Keratinocyte (primary cell): ENCODE results near the gene PCDHB7. TPM values are rescaled to one million over a fixed set of nuclear protein-coding genes. Genes with fewer than 3 reads are reported as not detected.
A peak's percentile ranks its signal among the peaks of the same experiment; 100 is the strongest.
"Not testable (repeated sequence)": the region's sequence is repeated elsewhere in the genome, so short reads cannot be mapped to it uniquely, and the experiment has no call there.

Experiments
- DNase-seq: peaks from one replicate; pipeline ENCODE4 v3.0.0-alpha.2; 2011; ENCODE audit warnings: low read depth, missing footprints, low spot score
- FAIRE-seq: peaks from 2 replicates; lab custom pipeline; 2011; peaks lifted over from hg19 to GRCh38; lab: Jason Lieb, UNC
- H2AFZ ChIP-seq: 2 replicates; pipeline ENCODE4 v1.6.0; 2012; ENCODE audit warnings: low read length, control low read depth, inconsistent platforms; ENCODE audit not compliant: control insufficient read depth
- H3K27ac ChIP-seq: 2 replicates; pipeline ENCODE4 v1.5.1; 2011; ENCODE audit warnings: low read length; ENCODE audit not compliant: control insufficient read depth, insufficient read depth
- H3K27me3 ChIP-seq: 3 replicates; pipeline ENCODE4 v1.6.0; 2011; ENCODE audit warnings: low read length; ENCODE audit not compliant: control insufficient read depth, insufficient read depth; ENCODE audit errors: extremely low read depth
- H3K36me3 ChIP-seq, 2 experiments: 2 replicates in 1 of 2; 3 replicates in 1 of 2; pipeline ENCODE4 v1.5.1; 2011; ENCODE audit warnings: low read length in 2 of 2, mild to moderate bottlenecking in 1 of 2; ENCODE audit not compliant: control insufficient read depth in 2 of 2, insufficient read depth in 2 of 2; ENCODE audit errors: extremely low read depth in 1 of 2
- H3K4me1 ChIP-seq: 3 replicates; pipeline ENCODE4 v1.5.1; 2011; ENCODE audit warnings: low read length; ENCODE audit not compliant: control insufficient read depth, insufficient read depth; ENCODE audit errors: extremely low read depth
- H3K4me2 ChIP-seq: 3 replicates; pipeline ENCODE4 v1.6.0; 2011; ENCODE audit warnings: low read depth, low read length; ENCODE audit not compliant: control insufficient read depth, insufficient read depth; ENCODE audit errors: extremely low read depth
- H3K4me3 ChIP-seq, 3 experiments: fragments of 200-600 bp in 1 of 3; sonication (generic) in 1 of 3; 2 replicates in 2 of 3; 3 replicates in 1 of 3; pipeline ENCODE4 v1.5.1; 2011 to 2016; ENCODE audit warnings: low read length in 3 of 3, mild to moderate bottlenecking in 3 of 3, control low read depth in 2 of 3, inconsistent platforms in 1 of 3, low read depth in 1 of 3, mixed read lengths in 1 of 3, mixed run types in 1 of 3, moderate library complexity in 1 of 3; ENCODE audit not compliant: control insufficient read depth in 2 of 3, insufficient read depth in 2 of 3; ENCODE audit errors: extremely low read depth in 1 of 3
- H3K79me2 ChIP-seq: 2 replicates; pipeline ENCODE4 v1.6.0; 2012; ENCODE audit warnings: low read length; ENCODE audit not compliant: control insufficient read depth, insufficient read depth
- H3K9ac ChIP-seq: 3 replicates; pipeline ENCODE4 v1.6.0; 2011; ENCODE audit warnings: low read length; ENCODE audit not compliant: control insufficient read depth, insufficient read depth; ENCODE audit errors: extremely low read depth
- H3K9me1 ChIP-seq: 3 replicates; pipeline ENCODE4 v1.6.0; 2011; ENCODE audit warnings: low read length; ENCODE audit not compliant: control insufficient read depth, insufficient read depth; ENCODE audit errors: extremely low read depth
- H3K9me3 ChIP-seq: 2 replicates; pipeline ENCODE4 v1.5.1; 2012; ENCODE audit warnings: low read depth, low read length; ENCODE audit not compliant: control insufficient read depth
- H4K20me1 ChIP-seq: 3 replicates; pipeline ENCODE4 v1.6.0; 2011; ENCODE audit warnings: low read length; ENCODE audit not compliant: control insufficient read depth, insufficient read depth; ENCODE audit errors: extremely low read depth
- EZH2 ChIP-seq: IDR thresholded peaks from one replicate; pipeline ENCODE4 v1.6.1; 2012; ENCODE audit warnings: inconsistent platforms, mild to moderate bottlenecking, low read length, moderate library complexity
- dilution Hi-C: fragments of 300-500 bp; cut with MboI; formaldehyde crosslinking; loops from one replicate; pipeline ENCODE4 v1.7.0; 2020; ENCODE audit warnings: low sequenced_read_pairs; ENCODE audit not compliant: extremely low pct_ligation_motif_present
- polyA minus RNA-seq, 3 experiments: library from RNA; depleted of rRNA, polyadenylated mRNA; stranded (reverse); fragments of >200 nt; gene quantifications; 1 replicate in 1 of 3; 2 replicates in 1 of 3; 3 replicates in 1 of 3; pipeline ENCODE4 v1.2.3, GENCODE V29; 2011
- polyA plus RNA-seq, 5 experiments: library from polyadenylated mRNA; depleted of rRNA in 3 of 5; stranded (reverse) in 3 of 5; stranded (forward) in 1 of 5; unstranded in 1 of 5; fragments of >200 nt; gene quantifications; 1 replicate in 1 of 5; 2 replicates in 3 of 5; 3 replicates in 1 of 5; pipeline versions ENCODE4 v1.2.1 to v1.2.3, GENCODE V29; 2011 to 2012; ENCODE audit warnings: missing spikeins in 2 of 5, low read depth in 1 of 5, low replicate concordance in 1 of 5
- TF ChIP-seq, protein P1 (sequence below), 3 experiments: IDR thresholded peaks in 1 of 3; conservative IDR thresholded peaks in 1 of 3; optimal IDR thresholded peaks in 1 of 3; 2 replicates in 2 of 3; 3 replicates in 1 of 3; pipeline versions ENCODE3 to v1.5.1; 2011; ENCODE audit warnings: low read length in 3 of 3, mild to moderate bottlenecking in 3 of 3, moderate library complexity in 2 of 3, control low read depth in 1 of 3, inconsistent platforms in 1 of 3; ENCODE audit not compliant: insufficient read depth in 2 of 3; ENCODE audit errors: extremely low read depth in 1 of 3

PCDHB7 gene
- polyA plus RNA-seq (not detected in 3 replicates), polyA minus RNA-seq (not detected in 3 replicates)
- polyA plus RNA-seq (2011; ENCODE audit: low read depth): not detected
- not detected in 2 replicates for polyA plus RNA-seq (2011; cell fraction: cytosol; rRNA removed)
- polyA plus RNA-seq (2011; cell fraction: nucleus; rRNA removed): 0.08 TPM in 1 of 2 replicates, not detected in the other
- polyA plus RNA-seq (2012; ENCODE audit: low replicate concordance): 0.04 TPM in 1 of 2 replicates, not detected in the other
- polyA minus RNA-seq (2011; cell fraction: cytosol; rRNA and poly(A)+ RNA removed): not detected
- not detected in 2 replicates for polyA minus RNA-seq (2011; cell fraction: nucleus; rRNA and poly(A)+ RNA removed)

DNA sequence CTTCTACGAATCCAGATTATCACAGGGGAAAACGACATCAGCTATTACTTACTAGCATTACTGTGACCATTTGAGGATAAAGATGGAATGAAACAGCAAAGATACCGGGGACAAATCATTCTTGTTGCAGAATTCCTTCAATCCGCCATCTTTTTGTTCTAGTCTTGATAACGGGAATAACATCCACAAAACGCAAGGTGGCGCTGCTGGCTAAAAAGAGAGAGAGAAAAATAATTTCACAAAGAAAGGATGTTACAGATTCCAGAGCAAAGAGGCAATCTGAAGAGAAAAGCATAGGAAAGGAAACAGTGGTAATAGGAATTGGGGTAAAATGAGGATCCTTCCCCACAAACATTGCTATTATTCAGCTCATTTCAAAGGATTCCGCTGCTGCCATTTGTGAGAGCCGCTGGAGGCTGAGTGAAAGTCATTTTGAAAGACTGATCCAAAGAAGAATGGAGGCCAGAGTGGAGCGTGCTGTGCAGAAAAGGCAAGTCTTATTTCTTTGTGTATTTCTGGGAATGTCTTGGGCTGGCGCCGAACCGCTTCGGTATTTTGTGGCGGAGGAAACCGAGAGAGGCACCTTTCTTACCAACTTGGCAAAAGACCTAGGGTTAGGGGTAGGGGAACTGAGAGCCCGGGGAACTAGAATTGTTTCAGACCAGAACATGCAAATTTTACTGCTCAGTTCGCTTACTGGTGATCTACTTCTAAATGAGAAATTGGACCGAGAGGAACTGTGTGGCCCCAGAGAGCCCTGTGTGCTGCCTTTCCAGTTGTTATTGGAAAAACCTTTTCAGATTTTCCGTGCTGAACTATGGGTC, at the start of gene PCDHB7:
Gene PCDHB7 (plus strand): TSS at position 264 of the 824 bp plus-strand sequence. CDS start 192 bp downstream, at position 456.
- no peak within 1 kb of the TSS for H2AFZ ChIP-seq
- no peaks in the 10 kb centered on the region for H3K79me2 ChIP-seq
- no peaks in the 10 kb centered on the region for H3K36me3 ChIP-seq
- H3K4me2 ChIP-seq: no peak within 1 kb of the TSS
- peaks cover 4% of the 10 kb centered on the region for H3K9me3 ChIP-seq
- H3K4me3 ChIP-seq: no peak within 1 kb of the TSS
- no peak for TF ChIP-seq EZH2
- TF ChIP-seq, protein P1, sequence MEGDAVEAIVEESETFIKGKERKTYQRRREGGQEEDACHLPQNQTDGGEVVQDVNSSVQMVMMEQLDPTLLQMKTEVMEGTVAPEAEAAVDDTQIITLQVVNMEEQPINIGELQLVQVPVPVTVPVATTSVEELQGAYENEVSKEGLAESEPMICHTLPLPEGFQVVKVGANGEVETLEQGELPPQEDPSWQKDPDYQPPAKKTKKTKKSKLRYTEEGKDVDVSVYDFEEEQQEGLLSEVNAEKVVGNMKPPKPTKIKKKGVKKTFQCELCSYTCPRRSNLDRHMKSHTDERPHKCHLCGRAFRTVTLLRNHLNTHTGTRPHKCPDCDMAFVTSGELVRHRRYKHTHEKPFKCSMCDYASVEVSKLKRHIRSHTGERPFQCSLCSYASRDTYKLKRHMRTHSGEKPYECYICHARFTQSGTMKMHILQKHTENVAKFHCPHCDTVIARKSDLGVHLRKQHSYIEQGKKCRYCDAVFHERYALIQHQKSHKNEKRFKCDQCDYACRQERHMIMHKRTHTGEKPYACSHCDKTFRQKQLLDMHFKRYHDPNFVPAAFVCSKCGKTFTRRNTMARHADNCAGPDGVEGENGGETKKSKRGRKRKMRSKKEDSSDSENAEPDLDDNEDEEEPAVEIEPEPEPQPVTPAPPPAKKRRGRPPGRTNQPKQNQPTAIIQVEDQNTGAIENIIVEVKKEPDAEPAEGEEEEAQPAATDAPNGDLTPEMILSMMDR (optimal IDR thresholded peaks at IDR 0.05 in 1 of 3, IDR thresholded peaks at IDR 0.05 in 1 of 3, conservative IDR thresholded peaks at IDR 0.05 in 1 of 3; ENCODE audit: extremely low read depth in 1 of 3, insufficient read depth in 2 of 3, low read length in 3 of 3): peak in 1 of 3 experiments; percentile 21
- DNase-seq (no peak), FAIRE-seq (no peak)
- dilution Hi-C loops: no loop called here
- H3K27me3 ChIP-seq: no peaks in the 10 kb centered on the region
- H3K27ac ChIP-seq: no peak within 1 kb of the TSS
- H4K20me1 ChIP-seq: no peaks in the 10 kb centered on the region
- no peaks in the 10 kb centered on the region for H3K9me1 ChIP-seq
- no peak within 1 kb of the TSS for H3K9ac ChIP-seq
- H3K4me1 ChIP-seq: no peaks in the 10 kb centered on the region

DNA sequence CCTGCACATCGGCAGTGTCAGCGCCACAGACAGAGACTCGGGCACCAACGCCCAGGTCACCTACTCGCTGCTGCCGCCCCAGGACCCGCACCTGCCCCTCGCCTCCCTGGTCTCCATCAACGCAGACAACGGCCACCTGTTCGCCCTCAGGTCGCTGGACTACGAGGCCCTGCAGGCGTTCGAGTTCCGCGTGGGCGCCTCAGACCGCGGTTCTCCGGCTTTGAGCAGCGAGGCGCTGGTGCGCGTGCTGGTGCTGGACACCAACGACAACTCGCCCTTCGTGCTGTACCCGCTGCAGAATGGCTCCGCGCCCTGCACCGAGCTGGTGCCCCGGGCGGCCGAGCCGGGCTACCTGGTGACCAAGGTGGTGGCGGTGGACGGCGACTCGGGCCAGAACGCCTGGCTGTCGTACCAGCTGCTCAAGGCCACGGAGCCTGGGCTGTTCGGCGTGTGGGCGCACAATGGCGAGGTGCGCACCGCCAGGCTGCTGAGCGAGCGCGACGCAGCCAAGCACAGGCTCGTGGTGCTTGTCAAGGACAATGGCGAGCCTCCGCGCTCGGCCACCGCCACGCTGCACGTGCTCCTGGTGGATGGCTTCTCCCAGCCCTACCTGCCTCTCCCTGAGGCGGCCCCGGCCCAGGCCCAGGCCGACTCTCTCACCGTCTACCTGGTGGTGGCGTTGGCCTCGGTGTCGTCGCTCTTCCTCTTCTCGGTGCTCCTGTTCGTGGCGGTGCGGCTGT, 48.9 kb upstream of the PCDHB7 start:
- FAIRE-seq, H3K4me2 ChIP-seq, H2AFZ ChIP-seq, DNase-seq, H3K9me1 ChIP-seq, H3K27ac ChIP-seq, H3K79me2 ChIP-seq, H3K9ac ChIP-seq, H3K36me3 ChIP-seq, dilution Hi-C loops, H3K9me3 ChIP-seq, H3K4me1 ChIP-seq, H3K27me3 ChIP-seq, H4K20me1 ChIP-seq, H3K4me3 ChIP-seq: not testable (repeated sequence)
